Stimulated activated CD4-positive, alpha-beta T cell treated with anti-CD3 and anti-CD28 coated beads, Interleukin-12 subunit alpha, Interleukin-12 subunit beta, amount 100 ng/mL, for 24 hours (primary cell): ENCODE measurements around the gene OR10H1.
"Not testable (repeated sequence)": the region's sequence is repeated elsewhere in the genome, so short reads cannot be mapped to it uniquely, and the experiment has no call there.

Source experiments
- DNase-seq, 2 experiments: peaks; one replicate each; pipeline ENCODE4 v3.0.0-alpha.2; 2020; ENCODE audit warnings: low read depth in 2 of 2

OR10H1 gene

DNA sequence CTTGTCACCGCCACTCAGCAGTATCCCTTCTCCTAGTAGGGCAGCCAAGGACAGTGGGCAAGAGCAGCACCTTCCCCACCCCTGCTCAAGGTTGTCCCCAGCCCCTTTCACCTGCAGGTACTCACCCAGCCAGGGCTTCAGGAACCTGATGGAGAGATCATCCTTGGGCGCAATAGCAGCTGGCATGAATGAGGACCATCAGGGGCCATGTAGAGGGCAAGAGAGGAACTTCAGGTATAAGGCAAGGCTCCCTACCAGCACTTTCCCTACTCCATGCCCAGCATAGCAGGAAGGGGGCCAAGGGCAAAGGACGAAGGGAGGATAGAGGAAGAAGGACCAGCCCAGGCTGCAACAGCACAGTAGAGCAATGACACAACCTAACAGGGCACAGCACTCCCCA lies 41.3 kb downstream of the OR10H1 start:
- DNase-seq = not testable (repeated sequence)

DNA sequence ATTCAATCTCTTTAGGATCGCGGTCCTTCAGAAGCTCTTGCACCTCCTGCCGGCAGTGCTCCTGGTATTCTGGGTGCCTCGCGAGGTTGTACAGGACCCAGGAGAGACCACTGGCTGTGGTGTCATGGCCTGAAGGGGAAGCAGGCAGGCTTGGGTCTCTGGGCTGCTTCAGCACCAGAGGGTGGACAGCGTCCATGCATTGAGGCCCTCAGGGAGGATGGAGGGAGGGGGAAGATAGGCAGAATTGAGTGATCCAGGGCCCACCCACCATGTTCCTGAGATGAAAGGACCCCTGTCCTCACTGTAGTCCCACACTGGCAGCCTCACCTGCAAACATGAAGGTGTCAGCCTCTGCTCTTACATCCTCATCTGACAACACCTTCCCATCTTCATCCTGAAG lies 45.9 kb downstream of the OR10H1 start:
- DNase-seq = no peak

DNA sequence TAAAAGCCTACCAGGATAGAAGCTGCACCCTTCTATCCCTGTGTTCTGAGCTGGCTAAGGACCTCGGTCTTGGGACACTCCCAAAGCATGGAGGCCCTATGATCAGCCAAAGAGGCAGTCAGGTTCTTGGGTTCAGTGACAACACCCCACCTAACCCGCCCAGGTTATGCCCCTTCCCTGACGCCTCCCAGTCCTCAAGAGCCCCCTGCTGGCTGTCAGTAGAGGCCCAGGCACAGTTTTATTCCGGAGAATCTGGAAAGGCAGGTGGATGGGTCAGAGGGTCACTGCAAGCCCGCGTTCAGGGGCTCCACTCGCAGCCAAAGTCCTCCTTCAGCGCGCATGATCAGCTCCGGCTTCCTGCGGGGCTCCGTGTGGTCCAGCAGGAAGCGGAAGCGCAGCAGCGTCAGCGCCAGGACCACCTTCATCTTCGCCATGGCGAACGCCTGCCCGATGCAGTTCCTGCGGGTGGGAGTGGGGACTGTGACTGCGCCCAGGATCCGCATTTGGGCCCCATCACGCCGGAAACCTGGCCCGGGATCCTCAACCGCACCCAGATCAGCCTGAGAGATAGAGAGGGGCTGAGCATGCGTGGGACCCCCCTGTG lies 55.4 kb downstream of the OR10H1 start:
- no peak for DNase-seq

DNA sequence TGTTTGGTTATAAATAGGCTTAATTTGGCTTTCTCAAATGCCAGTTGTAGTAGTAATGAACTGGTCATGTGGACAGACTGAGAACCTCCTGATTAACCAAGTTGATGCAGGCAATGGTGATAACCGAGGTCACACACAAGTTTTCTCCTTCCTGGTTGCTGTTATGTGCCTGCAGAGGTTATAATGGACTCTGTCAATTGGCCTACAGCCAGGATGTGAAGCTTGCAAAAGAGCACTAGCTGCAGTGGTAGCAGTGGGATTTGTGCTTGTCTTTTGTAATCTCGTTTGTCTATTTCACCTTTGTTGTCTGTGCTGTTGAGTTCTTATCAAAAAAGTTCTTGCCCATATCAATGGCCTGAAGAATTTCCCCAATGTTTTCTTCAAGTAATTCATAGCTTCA lies 57.1 kb downstream of the OR10H1 start:
- no peak for DNase-seq
